ENCODE measurements around the gene FSTL4. TPM values are rescaled to one million over a fixed set of nuclear protein-coding genes. Genes with fewer than 3 reads are reported as not detected.
"Not testable (repeated sequence)": the region's sequence is repeated elsewhere in the genome, so short reads cannot be mapped to it uniquely, and the experiment has no call there.

The FSTL4 gene
- total RNA-seq, 2 donors from 2014 or later, result not detected

- ATAC-seq (peak in 1 of 2 donors; percentile 55), DNase-seq (ENCODE audit: low spot score) (no peak)
- Mint-ChIP-seq H3K4me3 (no peak overlapping the region), H3K27ac (no peak overlapping the region), H3K36me3 (no peaks in the 10 kb centered on the region), H3K27me3 (peaks cover 8 to 11% of the 10 kb centered on the region in 2 donors), H3K4me1 (ENCODE audit: low read depth in 2 of 2) (no peaks in the 10 kb centered on the region), H3K9me3 (no peaks in the 10 kb centered on the region)
Observed at GRCh38 chr5:133189881-133190280, 422.5 kb downstream of the FSTL4 start.

DNA sequence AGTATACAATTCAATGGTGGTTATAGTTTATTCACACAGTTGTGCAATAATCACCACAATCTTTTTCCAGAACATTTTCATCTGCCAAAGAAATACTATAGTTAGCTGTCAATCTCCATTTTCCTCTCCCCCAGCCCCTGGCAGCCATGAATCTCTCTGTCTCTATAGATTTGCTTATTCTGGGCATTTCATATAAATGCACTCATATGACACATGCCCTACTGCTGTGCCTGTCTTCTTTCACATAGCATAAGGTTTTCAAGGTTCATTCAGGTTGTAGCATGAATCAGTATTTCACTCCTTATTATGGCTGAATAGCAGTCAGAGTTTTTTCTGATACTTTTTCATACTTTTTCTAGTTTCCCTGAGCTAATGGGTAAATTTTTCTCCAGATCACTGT lies 432.9 kb downstream of the FSTL4 start:
- Mint-ChIP-seq H3K4me3 (no peak overlapping the region), H3K27me3 (peaks cover 8 to 16% of the 10 kb centered on the region in 2 donors), H3K4me1 (ENCODE audit: low read depth in 2 of 2) (no peaks in the 10 kb centered on the region), H3K9me3 (no peaks in the 10 kb centered on the region), H3K27ac (no peak overlapping the region), H3K36me3 (no peaks in the 10 kb centered on the region)
- no peak for ATAC-seq
- no peak for DNase-seq (ENCODE audit: low spot score)

GRCh38 chr5:133170756-133171387 lies 441.5 kb downstream of the FSTL4 start:
- H3K27me3 Mint-ChIP-seq, result peaks cover 26 to 51% of the 10 kb centered on the region in 2 donors
- not testable (repeated sequence) for H3K27ac Mint-ChIP-seq; ATAC-seq; DNase-seq (ENCODE audit: low spot score); H3K4me1 Mint-ChIP-seq (ENCODE audit: low read depth in 2 of 2); H3K4me3 Mint-ChIP-seq
- peaks cover 12% of the 10 kb centered on the region for H3K9me3 Mint-ChIP-seq
- peaks cover 12% of the 10 kb centered on the region for H3K36me3 Mint-ChIP-seq

GRCh38 chr5:133164759-133165158 lies 447.6 kb downstream of the FSTL4 start:
- Mint-ChIP-seq H3K27ac (no peak overlapping the region), H3K36me3 (peaks cover 9% of the 10 kb centered on the region), H3K27me3 (peaks cover 21 to 30% of the 10 kb centered on the region in 2 donors), H3K9me3 (peaks cover 9% of the 10 kb centered on the region), H3K4me1 (ENCODE audit: low read depth in 2 of 2) (no peaks in the 10 kb centered on the region), H3K4me3 (no peak overlapping the region)
- ATAC-seq (no peak), DNase-seq (ENCODE audit: low spot score) (no peak)

DNA sequence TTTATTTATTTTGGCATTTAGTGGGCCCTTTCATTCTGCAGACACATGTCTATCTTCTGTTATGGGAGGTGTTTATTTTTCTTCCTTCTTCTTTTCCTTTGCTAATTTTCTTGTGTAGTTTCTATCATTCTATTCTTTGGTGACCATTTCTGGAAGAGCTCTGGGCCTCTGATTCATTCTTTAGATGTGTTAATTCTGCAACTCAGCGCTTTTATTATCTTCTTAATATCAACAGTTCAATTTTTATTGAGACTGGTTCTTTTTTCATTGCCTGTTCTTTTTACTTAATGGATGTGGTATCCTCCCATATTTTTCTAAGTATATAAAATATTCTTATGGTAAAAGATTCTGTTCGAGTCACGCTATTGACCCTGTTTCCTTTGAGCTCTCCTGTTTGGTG lies 448.5 kb downstream of the FSTL4 start:
- DNase-seq (ENCODE audit: low spot score) (no peak), ATAC-seq (no peak)
- peaks cover 15 to 21% of the 10 kb centered on the region in 2 donors for H3K27me3 Mint-ChIP-seq
- H3K4me1 Mint-ChIP-seq (ENCODE audit: low read depth in 2 of 2), result no peaks in the 10 kb centered on the region
- H3K36me3 Mint-ChIP-seq, result peaks cover 6% of the 10 kb centered on the region
- H3K9me3 Mint-ChIP-seq, result peaks cover 6% of the 10 kb centered on the region
- no peak overlapping the region for H3K27ac Mint-ChIP-seq
- H3K4me3 Mint-ChIP-seq, result no peak overlapping the region

- H3K4me1 Mint-ChIP-seq (ENCODE audit: low read depth in 2 of 2), result no peaks in the 10 kb centered on the region
- H3K27me3 Mint-ChIP-seq, result peaks cover 0 to 2% of the 10 kb centered on the region in 2 donors
- H3K27ac Mint-ChIP-seq, result no peak overlapping the region
- no peaks in the 10 kb centered on the region for H3K36me3 Mint-ChIP-seq
- DNase-seq (ENCODE audit: low spot score) (no peak), ATAC-seq (no peak)
- H3K4me3 Mint-ChIP-seq, result no peak overlapping the region
- H3K9me3 Mint-ChIP-seq, result no peaks in the 10 kb centered on the region
Observed at GRCh38 chr5:133159543-133159942, 452.8 kb downstream of the FSTL4 start.

- Mint-ChIP-seq H3K36me3 (no peaks in the 10 kb centered on the region), H3K27ac (no peak overlapping the region), H3K4me1 (ENCODE audit: low read depth in 2 of 2) (no peaks in the 10 kb centered on the region), H3K4me3 (no peak overlapping the region), H3K9me3 (no peaks in the 10 kb centered on the region), H3K27me3 (peaks cover 0 to 2% of the 10 kb centered on the region in 2 donors)
- DNase-seq (ENCODE audit: low spot score), result no peak
- ATAC-seq, result no peak
Observed at GRCh38 chr5:133155326-133155969, 456.9 kb downstream of the FSTL4 start.

DNA sequence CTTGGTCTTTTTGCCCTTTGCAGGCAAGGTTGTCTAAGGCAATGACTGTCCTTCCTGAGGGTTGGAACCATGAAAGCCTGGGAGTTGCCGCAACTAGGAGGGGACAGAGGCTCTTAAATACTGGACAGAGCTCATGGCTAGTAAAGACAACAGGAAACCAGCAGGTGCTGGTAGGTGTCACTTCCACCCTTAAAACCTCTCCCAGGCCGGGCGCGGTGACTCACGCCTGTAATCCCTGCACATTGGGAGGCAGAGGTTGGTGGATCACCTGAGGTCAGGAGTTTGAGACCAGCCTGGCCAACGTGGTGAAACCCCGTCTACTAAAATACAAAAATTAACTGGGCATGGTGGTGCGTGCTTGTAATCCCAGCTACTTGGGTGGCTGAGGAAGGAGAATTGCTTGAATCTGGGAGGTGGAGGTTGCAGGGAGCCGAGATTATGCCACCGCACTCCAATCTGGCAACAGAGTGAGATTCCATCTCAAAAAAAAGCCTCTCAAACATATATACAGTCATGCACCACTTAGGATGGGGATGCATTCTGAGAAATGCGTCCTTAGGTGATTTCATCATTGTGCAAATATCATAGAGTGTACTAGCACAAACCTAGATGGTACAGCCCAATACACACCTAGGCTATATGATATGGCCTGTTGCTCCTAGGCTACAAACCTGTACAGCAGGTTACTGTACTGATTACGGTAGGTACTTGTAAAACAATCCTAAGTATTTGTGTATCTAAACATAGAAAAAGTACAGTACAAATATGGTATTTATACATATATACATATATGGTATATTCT lies 457.9 kb downstream of the FSTL4 start:
- DNase-seq (ENCODE audit: low spot score), result no peak
- Mint-ChIP-seq H3K36me3 (no peaks in the 10 kb centered on the region), H3K27me3 (peaks cover 0 to 2% of the 10 kb centered on the region in 2 donors), H3K4me3 (no peak overlapping the region), H3K9me3 (no peaks in the 10 kb centered on the region), H3K27ac (no peak overlapping the region), H3K4me1 (ENCODE audit: low read depth in 2 of 2) (no peaks in the 10 kb centered on the region)
- peak in 1 of 2 donors; percentile 24 for ATAC-seq

DNA sequence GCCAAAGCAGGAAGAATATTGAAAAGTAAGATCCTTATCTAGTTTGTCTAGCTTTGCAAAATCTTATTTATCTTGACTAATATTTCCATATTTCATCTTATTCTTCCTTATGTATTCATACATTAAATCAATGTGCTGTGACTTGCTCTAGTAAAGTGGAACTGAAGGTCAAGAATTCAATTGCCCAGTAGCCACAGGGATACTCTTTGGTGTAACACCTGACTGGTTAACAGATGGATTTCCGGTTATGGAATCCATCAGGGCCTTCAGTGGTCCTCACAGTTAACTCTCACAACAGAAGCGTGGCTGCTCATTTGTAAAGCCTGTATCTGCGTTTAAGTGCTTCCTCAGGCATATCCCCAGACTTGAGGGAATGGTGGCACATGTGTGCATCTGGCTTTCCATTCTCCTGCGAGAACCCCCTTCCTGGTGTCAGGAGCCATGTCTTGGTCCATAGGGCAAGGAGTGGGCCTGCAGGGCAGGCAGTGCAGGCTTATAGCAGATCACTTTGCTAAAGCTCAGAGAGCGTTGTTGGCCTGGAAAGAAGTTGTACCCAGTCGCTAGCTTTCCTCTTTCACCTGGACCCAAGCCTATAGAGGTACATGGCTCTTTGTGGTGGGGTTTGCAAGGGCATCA lies 461.3 kb downstream of the FSTL4 start:
- H3K4me1 Mint-ChIP-seq (ENCODE audit: low read depth in 2 of 2), result no peaks in the 10 kb centered on the region
- peaks cover 0 to 2% of the 10 kb centered on the region in 2 donors for H3K27me3 Mint-ChIP-seq
- H3K27ac Mint-ChIP-seq, result no peak overlapping the region
- DNase-seq (ENCODE audit: low spot score) (no peak), ATAC-seq (no peak)
- H3K4me3 Mint-ChIP-seq, result no peak overlapping the region
- no peaks in the 10 kb centered on the region for H3K9me3 Mint-ChIP-seq
- H3K36me3 Mint-ChIP-seq, result no peaks in the 10 kb centered on the region

- Mint-ChIP-seq H3K27me3 (peaks cover 0 to 2% of the 10 kb centered on the region in 2 donors), H3K4me3 (no peak overlapping the region), H3K27ac (no peak overlapping the region), H3K9me3 (no peaks in the 10 kb centered on the region), H3K4me1 (ENCODE audit: low read depth in 2 of 2) (no peaks in the 10 kb centered on the region), H3K36me3 (no peaks in the 10 kb centered on the region)
- DNase-seq (ENCODE audit: low spot score) (no peak), ATAC-seq (no peak)
Observed at GRCh38 chr5:133149345-133149744, 463.0 kb downstream of the FSTL4 start.

DNA sequence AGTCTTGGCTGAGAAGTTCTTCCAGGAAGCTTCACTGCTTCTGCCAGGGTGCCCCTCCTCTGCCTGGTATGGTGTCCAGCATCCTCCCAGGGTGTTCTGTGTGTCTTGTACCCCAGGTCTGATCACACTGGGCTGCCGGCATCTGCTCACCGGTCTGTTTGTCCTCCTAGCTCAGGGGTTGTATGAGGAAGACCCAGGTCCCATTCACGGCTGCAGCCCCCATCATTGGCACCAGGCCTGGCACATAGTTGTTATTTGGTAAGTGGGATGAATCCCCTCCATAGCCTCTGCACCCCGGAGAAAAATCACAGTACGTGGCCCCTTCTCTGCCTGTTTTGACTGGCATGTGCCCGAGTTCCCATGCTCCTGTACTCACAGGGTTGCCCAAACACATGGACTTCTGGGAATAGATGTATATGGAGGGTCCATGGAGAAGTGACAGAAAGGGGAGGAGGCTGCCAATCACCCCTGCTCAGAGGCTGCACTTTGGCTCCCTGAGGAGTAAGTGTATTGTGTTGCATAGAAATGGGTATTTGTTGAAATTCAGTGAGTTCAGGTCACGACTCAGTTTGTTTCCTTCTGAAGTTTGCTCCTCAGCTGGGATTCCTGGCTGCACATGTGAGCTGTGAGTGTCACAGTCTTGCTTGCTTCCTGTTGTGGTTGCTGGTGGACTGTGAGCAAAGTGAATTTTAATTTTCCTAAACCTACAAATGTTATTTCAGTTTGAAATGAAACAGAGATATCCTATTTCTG lies 464.4 kb downstream of the FSTL4 start:
- Mint-ChIP-seq H3K9me3 (no peaks in the 10 kb centered on the region), H3K27me3 (peaks cover 3 to 9% of the 10 kb centered on the region in 2 donors), H3K4me1 (ENCODE audit: low read depth in 2 of 2) (no peaks in the 10 kb centered on the region), H3K36me3 (no peaks in the 10 kb centered on the region), H3K27ac (no peak overlapping the region), H3K4me3 (no peak overlapping the region)
- no peak for DNase-seq (ENCODE audit: low spot score)
- ATAC-seq, result no peak

GRCh38 chr5:133147411-133147810 lies 464.9 kb downstream of the FSTL4 start:
- ATAC-seq, result no peak
- H3K4me1 Mint-ChIP-seq (ENCODE audit: low read depth in 2 of 2), result no peaks in the 10 kb centered on the region
- H3K27me3 Mint-ChIP-seq, result peaks cover 3 to 9% of the 10 kb centered on the region in 2 donors
- no peaks in the 10 kb centered on the region for H3K9me3 Mint-ChIP-seq
- H3K36me3 Mint-ChIP-seq, result no peaks in the 10 kb centered on the region
- H3K27ac Mint-ChIP-seq, result no peak overlapping the region
- no peak for DNase-seq (ENCODE audit: low spot score)
- no peak overlapping the region for H3K4me3 Mint-ChIP-seq
